A549 (cell line): ENCODE data around the gene ABL1. TPM values are rescaled to one million over a fixed set of nuclear protein-coding genes. Genes with fewer than 3 reads are reported as not detected.

Experiments
- ATAC-seq, 2 experiments: fragments of 200-7000 bp in 1 of 2; fragments of >200 bp in 1 of 2; cut with Nextera tagmentation in 1 of 2; cut with Tn5 transposase in 1 of 2; 3 replicates each; pipeline versions ENCODE4 v1.8.0 to v1.9.1; 2018 to 2020; ENCODE audit warnings: mild to moderate bottlenecking in 1 of 2, moderate library complexity in 1 of 2
- CTCF ChIA-PET: fragments of 300-600 bp; sonication (Branson Sonifier 250); formaldehyde crosslinking; extraction: SDS; loops from one replicate; lab custom pipeline; 2021; ENCODE audit warnings: antibody characterized with exemption, inconsistent platforms; lab: Yijun Ruan, JAX
- POLR2A ChIA-PET: fragments of 350-600 bp; formaldehyde crosslinking; extraction: SDS; loops from one replicate; lab custom pipeline; 2021; ENCODE audit warnings: antibody characterized with exemption, inconsistent platforms; lab: Yijun Ruan, JAX
- DNase-seq, 2 experiments: peaks; one replicate each; pipeline versions ENCODE4 v3.0.0 to v3.0.0-alpha.2; 2011 to 2016; ENCODE audit warnings: low read depth in 1 of 2, low spot score in 1 of 2
- FAIRE-seq: peaks from 2 replicates; lab custom pipeline; 2011; peaks lifted over from hg19 to GRCh38; lab: Jason Lieb, UNC
- H3K27ac ChIP-seq, 2 experiments: fragments of >200 bp; sonication (Bioruptor Twin); formaldehyde crosslinking; 3 replicates each; pipeline ENCODE4 v1.5.1; 2016 to 2017
- H3K4me1 ChIP-seq: fragments of >200 bp; sonication (Bioruptor Twin); formaldehyde crosslinking; 3 replicates; pipeline ENCODE4 v1.6.1; 2016
- H3K4me2 ChIP-seq: fragments of >200 bp; sonication (Bioruptor Twin); formaldehyde crosslinking; 3 replicates; pipeline ENCODE4 v1.6.1; 2016
- H3K4me3 ChIP-seq: fragments of >200 bp; sonication (Bioruptor Twin); formaldehyde crosslinking; 3 replicates; pipeline ENCODE4 v1.5.1; 2016
- H3K9me3 ChIP-seq: fragments of >200 bp; sonication (Bioruptor Twin); formaldehyde crosslinking; 3 replicates; pipeline ENCODE4 v1.6.1; 2016
- BCL3 ChIP-seq: fragments of >200 bp; sonication (Bioruptor Twin); formaldehyde crosslinking; IDR thresholded peaks from 3 replicates; pipeline ENCODE4 v1.6.1; 2016
- CBX2 ChIP-seq: fragments of 200-600 bp; sonication (generic); IDR thresholded peaks from 2 replicates; pipeline ENCODE4 v1.6.1; 2016; ENCODE audit warnings: low read depth, mild to moderate bottlenecking, borderline replicate concordance
- CHD2 ChIP-seq: fragments of 150-350 bp; IDR thresholded peaks from 2 replicates; pipeline ENCODE4 v1.6.1; 2014; ENCODE audit warnings: low read length; ENCODE audit not compliant: partially characterized antibody
- E2F6 ChIP-seq: IDR thresholded peaks from 2 replicates; pipeline ENCODE4 v1.6.1; 2012; ENCODE audit warnings: low read depth, borderline replicate concordance
- EHMT2 ChIP-seq: fragments of 200-600 bp; sonication (generic); IDR thresholded peaks from 2 replicates; pipeline ENCODE4 v1.6.1; 2016; ENCODE audit warnings: antibody characterized with exemption, low read depth, mild to moderate bottlenecking, moderate library complexity
- ELK1 ChIP-seq: fragments of 150-350 bp; IDR thresholded peaks from 2 replicates; pipeline ENCODE4 v1.6.1; 2014; ENCODE audit warnings: low read depth, mild to moderate bottlenecking, low read length
- EP300 ChIP-seq, 2 experiments: fragments of >200 bp; sonication (Bioruptor Twin); formaldehyde crosslinking; IDR thresholded peaks; 2 replicates in 1 of 2; 3 replicates in 1 of 2; pipeline ENCODE4 v1.6.1; 2016 to 2017
- ESRRA ChIP-seq: fragments of 150-350 bp; IDR thresholded peaks from 2 replicates; pipeline ENCODE4 v1.6.1; 2014; ENCODE audit warnings: mild to moderate bottlenecking, low read length, borderline replicate concordance
- FOSB ChIP-seq: fragments of 250-450 bp; sonication (Bioruptor Pico); IDR thresholded peaks from 2 replicates; pipeline ENCODE4 v1.5.0; 2020; ENCODE audit warnings: mild to moderate bottlenecking, moderate library complexity
- FOSL2 ChIP-seq, 2 experiments: fragments of 450-650 bp in 1 of 2; fragments of >200 bp in 1 of 2; sonication (Bioruptor Twin) in 1 of 2; formaldehyde crosslinking; IDR thresholded peaks; 2 replicates each; pipeline versions ENCODE4 v1.5.0 to v1.6.1; 2016 to 2020; ENCODE audit warnings: mild to moderate bottlenecking in 1 of 2, moderate library complexity in 1 of 2
- GATA3 ChIP-seq: IDR thresholded peaks from 2 replicates; pipeline ENCODE4 v1.6.1; 2012; ENCODE audit warnings: borderline replicate concordance
- MAX ChIP-seq: IDR thresholded peaks from 2 replicates; pipeline ENCODE4 v1.6.1; 2012
- MAZ ChIP-seq: fragments of 150-350 bp; IDR thresholded peaks from 2 replicates; pipeline ENCODE4 v1.6.1; 2014; ENCODE audit warnings: antibody characterized with exemption, low read depth, low read length, borderline replicate concordance
- NPAS2 ChIP-seq: fragments of 250-450 bp; sonication (Bioruptor Pico); IDR thresholded peaks from 2 replicates; pipeline ENCODE4 v1.8.0; 2022; ENCODE audit warnings: mild to moderate bottlenecking, moderate library complexity, borderline replicate concordance
- PBX3 ChIP-seq: IDR thresholded peaks from 2 replicates; pipeline ENCODE4 v1.6.1; 2012
- PHF8 ChIP-seq: fragments of 200-600 bp; sonication (generic); IDR thresholded peaks from 2 replicates; pipeline ENCODE4 v1.6.1; 2016; ENCODE audit warnings: low read depth, mild to moderate bottlenecking, antibody characterized with exemption, moderate library complexity, borderline replicate concordance
- RAD21 ChIP-seq, 2 experiments: fragments of >200 bp in 1 of 2; sonication (Bioruptor Twin) in 1 of 2; formaldehyde crosslinking in 1 of 2; IDR thresholded peaks in 1 of 2; conservative IDR thresholded peaks in 1 of 2; 2 replicates in 1 of 2; 3 replicates in 1 of 2; pipeline ENCODE4 v1.6.1; 2012 to 2018; ENCODE audit warnings: inconsistent platforms in 1 of 2
- RCOR1 ChIP-seq: fragments of 150-350 bp; IDR thresholded peaks from 2 replicates; pipeline ENCODE4 v1.6.1; 2014; ENCODE audit warnings: antibody characterized with exemption, low read length, low read depth
- REST ChIP-seq: fragments of 200-600 bp; sonication (generic); IDR thresholded peaks from 2 replicates; pipeline ENCODE4 v1.6.1; 2016; ENCODE audit warnings: antibody characterized with exemption, mild to moderate bottlenecking, moderate library complexity
- RFX5 ChIP-seq: fragments of 450-650 bp; IDR thresholded peaks from 2 replicates; pipeline ENCODE4 v1.7.1; 2014; ENCODE audit warnings: antibody characterized with exemption, mild to moderate bottlenecking, moderate library complexity
- SREBF2 ChIP-seq: fragments of 450-650 bp; IDR thresholded peaks from 2 replicates; pipeline ENCODE4 v1.6.1; 2014; ENCODE audit warnings: mild to moderate bottlenecking, moderate library complexity
- TP53 ChIP-seq: fragments of 250-450 bp; sonication (Bioruptor Pico); IDR thresholded peaks from 2 replicates; pipeline ENCODE4 v1.5.0; 2021; ENCODE audit warnings: mild to moderate bottlenecking, moderate library complexity
- ZFP36 ChIP-seq: fragments of 450-650 bp; IDR thresholded peaks from 2 replicates; pipeline ENCODE4 v1.6.1; 2014; ENCODE audit warnings: borderline replicate concordance; ENCODE audit not compliant: partially characterized antibody
- WGBS: methylation state at CpG from one replicate; pipeline ENCODE4 v1.1.6; 2017; ENCODE audit errors: missing lambda C conversion rate; 5-methylcytosine and 5-hydroxymethylcytosine counted together
- polyA plus RNA-seq, 4 experiments: library from polyadenylated mRNA; depleted of rRNA in 3 of 4; stranded (reverse); fragments of >200 nt; fragmentation: RNase III in 1 of 4; extraction: RNeasy Plus Mini Kit Qiagen cat#74134 plus additional on column Dnase treatment in 1 of 4; gene quantifications; 2 replicates in 3 of 4; 3 replicates in 1 of 4; pipeline ENCODE4 v1.2.3, GENCODE V29; 2011 to 2017

The ABL1 gene
- polyA plus RNA-seq, 2 of the 4 experiments (the other 2 are of a cell fraction) = 26.5 to 32.4 TPM

GRCh38 chr9:130835441-130836298 lies 616 bp downstream of the ABL1 start:
- H3K27ac ChIP-seq = peak overlapping the region; percentile 94 to 98
- under 1% methylated on average over 43 of the region's 44 CpGs for WGBS
- no peaks in the 10 kb centered on the region for H3K9me3 ChIP-seq
- CTCF ChIA-PET = interaction anchor here (0.6 to 28.2 kb wide), 8 partner anchors 9 to 375 kb away, joined by 3 to 397 read pairs (median 3); no protein-coding TSS in a partner anchor
- no peak for FAIRE-seq
- DNase-seq = peak; percentile 45 to 61
- POLR2A ChIA-PET = interaction anchor here (0.7 to 2.4 kb wide), 4 partner anchors 10 to 57 kb away, joined by 3 to 10 read pairs (median 6); no protein-coding TSS in a partner anchor
- peak overlapping the region; percentile 63 for H3K4me3 ChIP-seq
- no peak for TF ChIP-seq GATA3
- TF ChIP-seq PBX3 = no peak
- TF ChIP-seq RFX5 = no peak
- no peak for TF ChIP-seq ESRRA
- no peak for TF ChIP-seq EHMT2
- 0 out of 3 replicates have a peak, but pooled peaks have one; percentile 44 for TF ChIP-seq BCL3
- TF ChIP-seq CBX2 = no peak
- TF ChIP-seq EP300 (IDR thresholded peaks at IDR 0.05) = no peak
- TF ChIP-seq REST = peak; percentile 55
- TF ChIP-seq TP53 (CRISPR knock-in tag) = no peak
- TF ChIP-seq PHF8 = no peak
- TF ChIP-seq E2F6 = 0 out of 2 replicates have a peak, but pooled peaks have one; percentile 33
- peak; percentile 71 for TF ChIP-seq CHD2
- no peak for TF ChIP-seq FOSB (CRISPR knock-in tag)
- TF ChIP-seq MAZ = no peak
- TF ChIP-seq ELK1 = no peak
- no peak for TF ChIP-seq NPAS2
- TF ChIP-seq ZFP36 = no peak
- TF ChIP-seq RCOR1 = no peak
- no peak for TF ChIP-seq RAD21 (conservative IDR thresholded peaks at IDR 0.05 in 1 of 2, IDR thresholded peaks at IDR 0.05 in 1 of 2)
- TF ChIP-seq MAX = peak; percentile 51
- TF ChIP-seq SREBF2 = no peak
- TF ChIP-seq FOSL2 (IDR thresholded peaks at IDR 0.05) = no peak
- no peak for TF ChIP-seq FOSL2 (CRISPR knock-in tag; IDR thresholded peaks at IDR 0.05)
- H3K4me1 ChIP-seq = peaks cover 48% of the 10 kb centered on the region
- peak overlapping the region; percentile 93 for H3K4me2 ChIP-seq
- peak; percentile 47 to 65 for ATAC-seq
